ENCODE results near the gene DNTTIP2. TPM values are rescaled to one million over a fixed set of nuclear protein-coding genes. Genes with fewer than 3 reads are reported as not detected.

The DNTTIP2 gene
- total RNA-seq, 2 donors from 2014 or later = 15.9 to 26.1 TPM

DNA sequence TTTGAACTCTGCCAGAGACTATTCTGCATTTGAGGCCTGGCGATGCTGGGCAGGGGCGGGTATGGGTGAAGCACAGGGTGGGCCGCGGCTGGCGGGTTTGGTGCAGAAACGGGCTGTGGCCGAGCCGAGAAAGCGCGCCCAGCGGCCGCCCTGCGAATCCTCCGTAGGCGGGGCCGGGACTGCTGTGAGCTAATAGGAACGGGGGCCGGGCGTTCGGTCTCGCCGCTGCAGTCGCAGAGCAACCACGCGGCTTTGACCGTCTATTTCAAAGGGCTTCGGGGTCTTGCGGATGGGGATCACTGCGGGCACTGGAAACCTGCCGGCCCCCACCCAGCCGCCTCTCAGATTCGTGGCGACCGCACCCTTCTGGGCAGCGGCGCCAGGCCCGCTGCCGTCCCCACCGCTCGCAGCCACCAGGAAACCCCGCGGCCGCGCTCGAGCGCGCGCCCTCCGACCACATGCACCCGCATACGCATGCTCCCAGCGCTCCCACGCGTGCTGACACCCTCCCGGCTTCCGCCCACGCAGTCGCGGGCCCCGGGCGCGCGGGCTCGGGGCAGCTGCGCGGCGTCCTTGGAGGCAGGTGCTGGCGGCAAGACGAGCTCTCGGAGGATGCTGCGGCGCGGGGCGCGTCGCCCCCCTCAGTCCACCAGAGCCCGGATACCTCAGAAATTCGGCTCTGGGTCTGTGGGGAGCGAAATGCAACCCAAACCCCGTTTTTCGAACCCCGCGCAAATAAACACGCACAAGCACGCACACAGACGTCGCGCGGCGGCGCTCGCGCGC lies 32.6 kb downstream of the DNTTIP2 start:
- WGBS = under 1% methylated on average over 91 of the region's 94 CpGs
- H3K27me3 ChIP-seq (replicated peaks; ENCODE audit: insufficient read depth) = no peaks in the 10 kb centered on the region
- no peaks in the 10 kb centered on the region for H3K9me3 ChIP-seq
- no peaks in the 10 kb centered on the region for H3K36me3 ChIP-seq
- TF ChIP-seq CTCF (IDR thresholded peaks at IDR 0.05) (peak in 3 of 4 experiments; percentile 10 to 55 (median 52)), POLR2A (IDR thresholded peaks at IDR 0.05) (peak; percentile 39), POLR2AphosphoS5 (IDR thresholded peaks at IDR 0.05) (no peak)
- DNase-seq (ENCODE audit: low spot score) = peak; percentile 86
- peak overlapping the region; percentile 92 to 97 for H3K27ac ChIP-seq
- no peaks in the 10 kb centered on the region for H3K4me1 ChIP-seq (replicated peaks)
- intact Hi-C loops (cut with DNase I) = loop anchor here (5.0 to 10.0 kb wide), 2 partner anchors 409 to 772 kb away; partner anchors contain the start of gene MTF2
- H3K4me3 ChIP-seq = peak overlapping the region; percentile 60 to 77

DNA sequence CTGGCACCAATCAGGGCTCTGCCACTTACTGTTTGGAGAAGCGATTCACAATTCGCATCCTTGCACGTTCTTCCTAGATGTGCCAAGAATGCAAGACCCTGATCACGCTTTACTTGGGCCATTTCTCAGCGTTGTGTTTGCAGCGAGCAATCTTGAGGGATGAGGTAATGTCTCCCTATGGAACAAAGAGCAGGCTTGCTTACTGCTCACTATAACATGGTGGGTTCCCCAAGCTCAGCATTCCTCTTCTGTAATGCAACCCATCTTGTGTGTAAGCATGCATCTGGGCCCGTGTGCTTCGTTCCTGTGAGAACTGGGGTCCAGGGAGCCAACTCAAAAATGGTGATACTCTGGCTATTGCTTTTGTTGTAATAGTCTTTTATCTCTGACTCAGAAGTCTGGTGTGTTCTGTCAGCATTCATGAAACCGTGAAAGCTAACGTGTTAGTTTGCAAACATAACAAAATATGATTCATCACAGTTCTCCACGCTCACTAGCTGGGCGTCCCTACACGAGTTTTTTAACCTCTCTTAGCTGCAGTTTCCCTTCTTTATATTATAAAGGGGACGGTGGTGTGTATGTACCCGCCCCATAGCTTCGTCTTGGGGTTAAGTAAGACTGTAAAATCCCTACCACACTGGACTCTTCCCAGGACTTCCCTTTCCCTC lies 33.3 kb downstream of the DNTTIP2 start:
- no peaks in the 10 kb centered on the region for H3K27me3 ChIP-seq (replicated peaks; ENCODE audit: insufficient read depth)
- WGBS = 12% methylated on average over 16 of the region's 16 CpGs
- peak overlapping the region; percentile 92 to 97 for H3K27ac ChIP-seq
- DNase-seq (ENCODE audit: low spot score) = no peak
- no peaks in the 10 kb centered on the region for H3K9me3 ChIP-seq
- H3K36me3 ChIP-seq = no peaks in the 10 kb centered on the region
- no peaks in the 10 kb centered on the region for H3K4me1 ChIP-seq (replicated peaks)
- TF ChIP-seq POLR2A (IDR thresholded peaks at IDR 0.05) (no peak), CTCF (IDR thresholded peaks at IDR 0.05) (no peak), POLR2AphosphoS5 (IDR thresholded peaks at IDR 0.05) (no peak)
- intact Hi-C loops (cut with DNase I) = loop anchor here (5.0 to 10.0 kb wide), 2 partner anchors 408 to 771 kb away; partner anchors contain the start of gene MTF2
- peak overlapping the region; percentile 60 to 77 for H3K4me3 ChIP-seq

GRCh38 chr1:93844262-93845045 lies 34.6 kb downstream of the DNTTIP2 start:
- intact Hi-C loops (cut with DNase I) = loop anchor here (5.0 to 10.0 kb wide), 2 partner anchors 407 to 770 kb away; partner anchors contain the start of gene MTF2
- 54% methylated on average over 8 of the region's 8 CpGs for WGBS
- H3K9me3 ChIP-seq = no peaks in the 10 kb centered on the region
- H3K27ac ChIP-seq = peak overlapping the region in 1 of 2 donors; percentile 9
- H3K36me3 ChIP-seq = no peaks in the 10 kb centered on the region
- TF ChIP-seq POLR2A (IDR thresholded peaks at IDR 0.05) (no peak), POLR2AphosphoS5 (IDR thresholded peaks at IDR 0.05) (peak; percentile 69), CTCF (IDR thresholded peaks at IDR 0.05) (peak in 3 of 4 experiments; percentile 50 to 77 (median 72))
- no peaks in the 10 kb centered on the region for H3K27me3 ChIP-seq (replicated peaks; ENCODE audit: insufficient read depth)
- no peaks in the 10 kb centered on the region for H3K4me1 ChIP-seq (replicated peaks)
- peak; percentile 67 for DNase-seq (ENCODE audit: low spot score)
- no peak overlapping the region for H3K4me3 ChIP-seq

GRCh38 chr1:93842750-93843500 lies 36.1 kb downstream of the DNTTIP2 start:
- no peaks in the 10 kb centered on the region for H3K27me3 ChIP-seq (replicated peaks; ENCODE audit: insufficient read depth)
- H3K27ac ChIP-seq = no peak overlapping the region
- H3K36me3 ChIP-seq = no peaks in the 10 kb centered on the region
- no peak for DNase-seq (ENCODE audit: low spot score)
- intact Hi-C loops (cut with DNase I) = loop anchor here (10.0 kb wide), 1 partner anchor 768 kb away; the partner anchor contains the start of gene MTF2
- no peak overlapping the region for H3K4me3 ChIP-seq
- H3K9me3 ChIP-seq = no peaks in the 10 kb centered on the region
- no peaks in the 10 kb centered on the region for H3K4me1 ChIP-seq (replicated peaks)
- WGBS = 92% methylated on average over 5 of the region's 5 CpGs
- no peak for TF ChIP-seq POLR2AphosphoS5 (IDR thresholded peaks at IDR 0.05)
- no peak for TF ChIP-seq CTCF (IDR thresholded peaks at IDR 0.05)
- TF ChIP-seq POLR2A (IDR thresholded peaks at IDR 0.05) = no peak
